Mesothelial cell of epicardium (in vitro differentiated cells): ENCODE measurements around the gene CCT2. TPM values are rescaled to one million over a fixed set of nuclear protein-coding genes. Genes with fewer than 3 reads are reported as not detected.

Source experiments
- DNase-seq, 2 experiments: peaks; one replicate each; pipeline ENCODE4 v3.0.0; 2021; ENCODE audit warnings: low spot score in 2 of 2; ENCODE audit not compliant: unreplicated experiment in 2 of 2
- H3K27ac Mint-ChIP-seq: 2 replicates; pipeline ENCODE4 v1.8.0; 2021; ENCODE audit warnings: mixed read lengths
- H3K27me3 Mint-ChIP-seq: 2 replicates; pipeline ENCODE4 v1.8.0; 2021; ENCODE audit warnings: low read depth, mixed read lengths
- H3K36me3 Mint-ChIP-seq: 2 replicates; pipeline ENCODE4 v1.8.0; 2021; ENCODE audit warnings: mixed read lengths
- H3K4me1 Mint-ChIP-seq: 2 replicates; pipeline ENCODE4 v1.8.0; 2021; ENCODE audit warnings: mixed read lengths
- H3K4me3 Mint-ChIP-seq: 2 replicates; pipeline ENCODE4 v1.8.0; 2021; ENCODE audit warnings: mild to moderate bottlenecking, moderate library complexity, mixed read lengths
- H3K9me3 Mint-ChIP-seq: 2 replicates; pipeline ENCODE4 v1.8.0; 2021; ENCODE audit warnings: mixed read lengths
- microRNA-seq: library from miRNA; unstranded; fragments of <30 nt; microRNA quantifications from one replicate; pipeline ENCODE4 v1.2.0, GENCODE V29; 2021; ENCODE audit warnings: inconsistent platforms, mixed read lengths
- total RNA-seq: library from RNA; stranded (reverse); gene quantifications from 3 replicates; pipeline ENCODE4 v1.2.1, GENCODE V29; 2021
- TF ChIP-seq, protein P1 (sequence below): fragments of 200-600 bp; sonication (generic); IDR thresholded peaks from one replicate; pipeline ENCODE4 v1.5.0; 2021; ENCODE audit warnings: antibody characterized with exemption; ENCODE audit not compliant: unreplicated experiment

The CCT2 gene
- total RNA-seq, 1 donor from 2014 or later: 215 TPM

DNA sequence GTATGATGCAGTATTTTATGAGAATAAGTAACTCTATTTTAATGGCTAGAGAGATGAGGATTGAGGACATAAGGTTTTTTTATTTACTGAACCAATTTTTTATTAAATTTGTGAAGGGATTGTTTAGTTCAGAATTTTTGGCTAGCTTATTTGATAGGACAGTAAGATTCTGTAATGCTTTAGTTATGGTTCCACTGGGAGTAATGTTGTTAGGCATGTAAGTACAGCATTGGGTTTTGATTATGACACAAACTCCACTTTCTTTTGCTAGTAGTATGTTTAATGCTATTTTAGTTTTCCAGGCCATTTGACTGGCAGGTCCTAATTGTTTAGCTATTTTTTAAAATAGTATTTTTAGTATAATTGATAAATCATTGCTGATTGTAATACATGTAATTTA, 59.3 kb downstream of the CCT2 start:
- H3K9me3 Mint-ChIP-seq: no peaks in the 10 kb centered on the region
- H3K36me3 Mint-ChIP-seq: no peaks in the 10 kb centered on the region
- no peaks in the 10 kb centered on the region for H3K27me3 Mint-ChIP-seq
- no peak overlapping the region for H3K27ac Mint-ChIP-seq
- TF ChIP-seq, protein P1, sequence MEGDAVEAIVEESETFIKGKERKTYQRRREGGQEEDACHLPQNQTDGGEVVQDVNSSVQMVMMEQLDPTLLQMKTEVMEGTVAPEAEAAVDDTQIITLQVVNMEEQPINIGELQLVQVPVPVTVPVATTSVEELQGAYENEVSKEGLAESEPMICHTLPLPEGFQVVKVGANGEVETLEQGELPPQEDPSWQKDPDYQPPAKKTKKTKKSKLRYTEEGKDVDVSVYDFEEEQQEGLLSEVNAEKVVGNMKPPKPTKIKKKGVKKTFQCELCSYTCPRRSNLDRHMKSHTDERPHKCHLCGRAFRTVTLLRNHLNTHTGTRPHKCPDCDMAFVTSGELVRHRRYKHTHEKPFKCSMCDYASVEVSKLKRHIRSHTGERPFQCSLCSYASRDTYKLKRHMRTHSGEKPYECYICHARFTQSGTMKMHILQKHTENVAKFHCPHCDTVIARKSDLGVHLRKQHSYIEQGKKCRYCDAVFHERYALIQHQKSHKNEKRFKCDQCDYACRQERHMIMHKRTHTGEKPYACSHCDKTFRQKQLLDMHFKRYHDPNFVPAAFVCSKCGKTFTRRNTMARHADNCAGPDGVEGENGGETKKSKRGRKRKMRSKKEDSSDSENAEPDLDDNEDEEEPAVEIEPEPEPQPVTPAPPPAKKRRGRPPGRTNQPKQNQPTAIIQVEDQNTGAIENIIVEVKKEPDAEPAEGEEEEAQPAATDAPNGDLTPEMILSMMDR: no peak
- DNase-seq: no peak
- H3K4me3 Mint-ChIP-seq: no peak overlapping the region
- H3K4me1 Mint-ChIP-seq: peaks cover under 1% of the 10 kb centered on the region

DNA sequence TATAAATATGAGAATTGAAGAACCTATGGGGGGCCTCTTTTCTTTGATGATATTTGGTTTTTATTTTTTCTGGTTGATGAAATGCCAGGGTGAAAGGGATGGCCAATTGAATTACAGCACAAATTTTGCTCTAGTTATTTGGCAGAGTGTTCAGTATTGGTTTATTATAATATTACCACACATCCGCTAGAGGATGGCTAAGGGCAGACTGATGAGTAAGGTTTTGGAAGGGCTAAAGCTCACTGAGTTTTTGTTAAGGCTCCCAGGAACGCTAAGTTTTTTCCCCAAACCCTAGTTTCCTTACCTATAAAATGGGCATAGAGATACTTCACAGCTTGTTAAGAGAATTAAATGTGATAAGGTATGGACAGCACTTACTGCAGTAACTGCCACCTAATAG, 59.8 kb downstream of the CCT2 start:
- TF ChIP-seq, protein P1: no peak
- H3K9me3 Mint-ChIP-seq: no peaks in the 10 kb centered on the region
- H3K36me3 Mint-ChIP-seq: no peaks in the 10 kb centered on the region
- H3K27ac Mint-ChIP-seq: no peak overlapping the region
- H3K4me1 Mint-ChIP-seq: no peaks in the 10 kb centered on the region
- no peak overlapping the region for H3K4me3 Mint-ChIP-seq
- DNase-seq: no peak
- no peaks in the 10 kb centered on the region for H3K27me3 Mint-ChIP-seq

DNA sequence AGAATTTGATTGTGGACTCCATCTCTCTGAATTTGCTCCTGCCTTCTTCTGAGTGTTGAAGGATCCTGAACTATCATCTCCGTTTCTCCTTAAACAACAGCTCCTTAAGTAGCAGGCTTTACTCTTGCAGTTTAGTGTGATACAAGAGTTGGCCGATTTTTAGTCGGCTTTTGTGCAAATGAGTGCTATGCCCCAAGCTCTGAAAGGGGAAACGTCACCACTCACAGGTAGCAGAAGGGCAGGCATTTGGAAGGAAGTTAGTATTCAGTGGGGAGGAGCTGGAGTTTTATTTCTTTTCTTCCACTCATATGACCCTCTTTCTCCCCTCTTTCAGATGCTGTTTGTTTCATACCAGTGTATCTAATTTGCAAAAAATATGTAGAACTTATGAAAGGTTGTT, 61.9 kb downstream of the CCT2 start:
- Mint-ChIP-seq H3K4me3 (no peak overlapping the region), H3K27me3 (no peaks in the 10 kb centered on the region), H3K27ac (no peak overlapping the region), H3K36me3 (no peaks in the 10 kb centered on the region), H3K9me3 (no peaks in the 10 kb centered on the region), H3K4me1 (peaks cover 6% of the 10 kb centered on the region)
- TF ChIP-seq, protein P1: no peak
- no peak for DNase-seq

DNA sequence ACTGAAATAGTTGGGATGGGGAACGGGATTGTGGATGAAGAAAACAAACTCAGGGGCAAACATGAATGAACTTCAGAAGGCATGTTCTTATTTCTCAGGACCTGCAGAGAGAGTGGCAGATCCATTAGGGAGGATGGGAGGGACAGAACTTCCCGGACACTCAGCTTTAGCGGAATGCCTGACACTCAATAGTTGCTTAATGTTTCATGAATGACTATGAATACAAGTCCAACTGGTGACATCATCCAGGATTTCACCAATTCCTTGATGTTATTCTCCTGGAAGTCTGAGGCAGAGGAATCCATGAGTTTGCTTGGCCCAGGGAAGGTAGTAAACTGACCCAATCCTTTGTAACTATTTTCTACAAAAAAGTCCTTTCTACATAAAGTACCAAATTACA, 63.2 kb downstream of the CCT2 start:
- Mint-ChIP-seq H3K27me3 (no peaks in the 10 kb centered on the region), H3K27ac (no peak overlapping the region), H3K4me1 (peaks cover 6% of the 10 kb centered on the region), H3K9me3 (no peaks in the 10 kb centered on the region), H3K4me3 (no peak overlapping the region), H3K36me3 (no peaks in the 10 kb centered on the region)
- no peak for DNase-seq
- TF ChIP-seq, protein P1: no peak

DNA sequence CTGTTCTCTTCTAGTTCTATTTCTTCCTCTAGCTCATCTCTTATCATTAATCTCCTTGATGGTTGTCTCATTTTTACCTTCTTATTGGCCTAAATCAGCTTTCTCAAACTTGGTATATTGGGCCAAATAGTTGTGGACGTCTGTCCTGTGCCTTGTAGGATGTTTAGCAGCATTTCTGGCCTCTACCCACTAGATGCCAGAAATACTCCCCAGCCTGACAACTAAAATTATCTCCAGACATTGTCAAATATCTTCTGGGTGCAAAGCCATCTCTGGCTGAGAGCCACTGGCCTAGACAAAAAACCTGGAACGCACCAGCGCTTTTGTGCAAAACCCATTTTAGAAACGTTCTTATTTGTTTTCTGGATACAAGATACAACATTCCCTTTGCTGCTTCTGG, 64.3 kb downstream of the CCT2 start:
- no peak overlapping the region for H3K27ac Mint-ChIP-seq
- DNase-seq: no peak
- H3K4me3 Mint-ChIP-seq: no peak overlapping the region
- H3K27me3 Mint-ChIP-seq: no peaks in the 10 kb centered on the region
- no peaks in the 10 kb centered on the region for H3K9me3 Mint-ChIP-seq
- TF ChIP-seq, protein P1: no peak
- peaks cover 8% of the 10 kb centered on the region for H3K4me1 Mint-ChIP-seq
- H3K36me3 Mint-ChIP-seq: peaks cover 2% of the 10 kb centered on the region

Small RNA genes within 50 kb of the gene (microRNA-seq; reads per million reads assigned to microRNA genes)
- gene MIR3913-1: not detected
- gene MIR3913-2: not detected

Other genes starting within 250 kb of the CCT2 start
- 0.34 to 0.60 TPM (median 0.47 TPM) in 3 replicates for gene LYZ, start 237.1 kb upstream of the CCT2 start, total RNA-seq
- 19.5 to 21.5 TPM (median 20.7 TPM) in 3 replicates for gene YEATS4, start 225.7 kb upstream of the CCT2 start, total RNA-seq
- gene FRS2, start 115.1 kb upstream of the CCT2 start, total RNA-seq: 46.1 to 49.2 TPM (median 47.8 TPM) in 3 replicates
- gene LRRC10, start 25.4 kb downstream of the CCT2 start, total RNA-seq: not detected in 3 replicates
- 0.11 to 0.52 TPM (median 0.24 TPM) in 3 replicates for gene BEST3, start 113.8 kb downstream of the CCT2 start, total RNA-seq
- 28.0 to 34.2 TPM (median 28.5 TPM) in 3 replicates for gene RAB3IP, start 153.4 kb downstream of the CCT2 start, total RNA-seq
- gene MYRFL, start 239.8 kb downstream of the CCT2 start, total RNA-seq: 0.16 to 0.18 TPM (median 0.18 TPM) in 3 replicates